Transverse colon (tissue), 3 donors: ENCODE results near the gene METTL1.

Source experiments
- POLR2A ChIP-seq: fragments of 450-650 bp; IDR thresholded peaks from one replicate; pipeline ENCODE4 v1.6.1; 2016; ENCODE audit warnings: antibody characterized with exemption, mild to moderate bottlenecking, moderate library complexity
- TF ChIP-seq, protein P1 (sequence below), 5 experiments: fragments of 200-600 bp in 3 of 5; fragments of 450-650 bp in 2 of 5; sonication (generic) in 3 of 5; IDR thresholded peaks; 1 replicate in 2 of 5; 2 replicates in 3 of 5; pipeline ENCODE4 v1.5.1; 2016 to 2017; ENCODE audit warnings: antibody characterized with exemption in 5 of 5, inconsistent platforms in 3 of 5, mild to moderate bottlenecking in 2 of 5, moderate library complexity in 1 of 5

- TF ChIP-seq, protein P1, sequence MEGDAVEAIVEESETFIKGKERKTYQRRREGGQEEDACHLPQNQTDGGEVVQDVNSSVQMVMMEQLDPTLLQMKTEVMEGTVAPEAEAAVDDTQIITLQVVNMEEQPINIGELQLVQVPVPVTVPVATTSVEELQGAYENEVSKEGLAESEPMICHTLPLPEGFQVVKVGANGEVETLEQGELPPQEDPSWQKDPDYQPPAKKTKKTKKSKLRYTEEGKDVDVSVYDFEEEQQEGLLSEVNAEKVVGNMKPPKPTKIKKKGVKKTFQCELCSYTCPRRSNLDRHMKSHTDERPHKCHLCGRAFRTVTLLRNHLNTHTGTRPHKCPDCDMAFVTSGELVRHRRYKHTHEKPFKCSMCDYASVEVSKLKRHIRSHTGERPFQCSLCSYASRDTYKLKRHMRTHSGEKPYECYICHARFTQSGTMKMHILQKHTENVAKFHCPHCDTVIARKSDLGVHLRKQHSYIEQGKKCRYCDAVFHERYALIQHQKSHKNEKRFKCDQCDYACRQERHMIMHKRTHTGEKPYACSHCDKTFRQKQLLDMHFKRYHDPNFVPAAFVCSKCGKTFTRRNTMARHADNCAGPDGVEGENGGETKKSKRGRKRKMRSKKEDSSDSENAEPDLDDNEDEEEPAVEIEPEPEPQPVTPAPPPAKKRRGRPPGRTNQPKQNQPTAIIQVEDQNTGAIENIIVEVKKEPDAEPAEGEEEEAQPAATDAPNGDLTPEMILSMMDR (IDR thresholded peaks at IDR 0.05): no peak
- no peak for TF ChIP-seq POLR2A
These were observed 42.5 kb downstream of the METTL1 start for GRCh38 chr12:57729321-57729844.
